Measurements from ENCODE around the gene FGF6. TPM values are rescaled to one million over a fixed set of nuclear protein-coding genes. Genes with fewer than 3 reads are reported as not detected.

The FGF6 gene
- total and polyA plus RNA-seq, 2 of the 13 experiments (the other 11 are each of a cell fraction or from before 2014, with no cell fraction given): not detected

- no peak overlapping the region for H3K27ac ChIP-seq (ENCODE audit: extremely low read length, insufficient read depth, low read length)
- TF ChIP-seq PHF21A (CRISPR knock-in tag; IDR thresholded peaks at IDR 0.05) (no peak), ZSCAN31 (CRISPR knock-in tag; IDR thresholded peaks at IDR 0.05; ENCODE audit: low read depth) (no peak), PHB2 (IDR thresholded peaks at IDR 0.05; ENCODE audit: partially characterized antibody) (no peak)
- H3K4me1 ChIP-seq (ENCODE audit: insufficient read depth, low read length): no peaks in the 10 kb centered on the region
- H2AFZ ChIP-seq (ENCODE audit: low read length): no peak overlapping the region
- no peaks in the 10 kb centered on the region for H4K20me1 ChIP-seq (ENCODE audit: insufficient read depth, low read length)
- no peak overlapping the region for H3K9ac ChIP-seq (ENCODE audit: insufficient read depth, low read depth, low read length)
- in situ Hi-C loops (cut with HindIII; ENCODE audit: extremely low pct_ligation_motif_present, low pct_unique_long_range_greater_than_20kb): no loop called here
- H3K36me3 ChIP-seq (replicated peaks in 1 of 2; ENCODE audit: control insufficient read depth in 1 of 2, insufficient read depth in 2 of 2, low read length in 2 of 2): no peaks in the 10 kb centered on the region
- no peaks in the 10 kb centered on the region for H3K9me3 ChIP-seq (ENCODE audit: low read length)
- CTCF ChIA-PET (ENCODE audit: low intra/inter-chr PET ratio, low total read pairs): no interaction called here
- POLR2A ChIA-PET: no interaction called here
- DNase-seq (ENCODE audit: low spot score) (no peak), ATAC-seq (no peak), FAIRE-seq (no peak)
- no peak overlapping the region for H3K4me3 ChIP-seq (replicated peaks in 1 of 3; ENCODE audit: insufficient read depth in 1 of 3, low read depth in 2 of 3, low read length in 3 of 3)
- intact Hi-C loops (cut with micrococcal nuclease; ENCODE audit: unreplicated experiment): no loop called here
- 25% methylated on average over 2 of the region's 2 CpGs for WGBS (ENCODE audit: low lambda C conversion rate)
- no peaks in the 10 kb centered on the region for H3K79me2 ChIP-seq (ENCODE audit: insufficient read depth, low read length)
- H3K27me3 ChIP-seq (ENCODE audit: control insufficient read depth in 1 of 2, insufficient read depth in 2 of 2, low read length in 2 of 2): peaks cover 0 to 23% of the 10 kb centered on the region in 2 experiments; a peak in 4 of 5 replicates
- H3K4me2 ChIP-seq (ENCODE audit: low read depth, low read length): no peak overlapping the region
- no TSS peak for BruUV-seq (replicated peaks)
Measured at GRCh38 chr12:4388662-4389061, 57.0 kb downstream of the FGF6 start.

GRCh38 chr12:4388032-4388431, 57.6 kb downstream of the FGF6 start:
- Histone ChIP-seq H3K79me2 (ENCODE audit: insufficient read depth, low read length) (no peaks in the 10 kb centered on the region), H3K36me3 (replicated peaks in 1 of 2; ENCODE audit: control insufficient read depth in 1 of 2, insufficient read depth in 2 of 2, low read length in 2 of 2) (no peaks in the 10 kb centered on the region), H3K27ac (ENCODE audit: extremely low read length, insufficient read depth, low read length) (no peak overlapping the region), H3K4me2 (ENCODE audit: low read depth, low read length) (no peak overlapping the region), H3K4me3 (replicated peaks in 1 of 3; ENCODE audit: insufficient read depth in 1 of 3, low read depth in 2 of 3, low read length in 3 of 3) (no peak overlapping the region), H3K9me3 (ENCODE audit: low read length) (no peaks in the 10 kb centered on the region), H3K4me1 (ENCODE audit: insufficient read depth, low read length) (0 out of 2 replicates have a peak, but pooled peaks cover 4% of the 10 kb centered on the region), H3K27me3 (ENCODE audit: control insufficient read depth in 1 of 2, insufficient read depth in 2 of 2, low read length in 2 of 2) (peaks cover 0 to 20% of the 10 kb centered on the region in 2 experiments; a peak in 4 of 5 replicates), H4K20me1 (ENCODE audit: insufficient read depth, low read length) (no peaks in the 10 kb centered on the region), H3K9ac (ENCODE audit: insufficient read depth, low read depth, low read length) (no peak overlapping the region), H2AFZ (ENCODE audit: low read length) (no peak overlapping the region)
- ATAC-seq: no peak
- in situ Hi-C loops (cut with HindIII; ENCODE audit: extremely low pct_ligation_motif_present, low pct_unique_long_range_greater_than_20kb) (no loop called here), intact Hi-C loops (cut with micrococcal nuclease; ENCODE audit: unreplicated experiment) (no loop called here)
- FAIRE-seq: no peak
- BruUV-seq (replicated peaks): no TSS peak
- WGBS (ENCODE audit: low lambda C conversion rate): 0% methylated on average over 1 of the region's 1 CpG
- no peak for DNase-seq (ENCODE audit: low spot score)
- ChIA-PET CTCF (ENCODE audit: low intra/inter-chr PET ratio, low total read pairs) (no interaction called here), POLR2A (no interaction called here)
- no peak for TF ChIP-seq NR2F1 (CRISPR knock-in tag; IDR thresholded peaks at IDR 0.05)
- TF ChIP-seq ZNF780A (CRISPR knock-in tag; IDR thresholded peaks at IDR 0.05): no peak
- no peak for TF ChIP-seq PLRG1 (conservative IDR thresholded peaks at IDR 0.05)
- TF ChIP-seq ZNF382 (CRISPR knock-in tag; IDR thresholded peaks at IDR 0.05; ENCODE audit: borderline replicate concordance): no peak
- no peak for TF ChIP-seq ARNT2 (CRISPR knock-in tag; IDR thresholded peaks at IDR 0.05; ENCODE audit: low read depth)
- no peak for TF ChIP-seq GABPA (IDR thresholded peaks at IDR 0.05; ENCODE audit: low read depth, low read length)
- TF ChIP-seq GABPA (CRISPR knock-in tag; IDR thresholded peaks at IDR 0.05; ENCODE audit: low read depth): no peak
- no peak for TF ChIP-seq ZNF737 (CRISPR knock-in tag; IDR thresholded peaks at IDR 0.05; ENCODE audit: borderline replicate concordance)
- no peak for TF ChIP-seq MYC (CRISPR knock-in tag; IDR thresholded peaks at IDR 0.05; ENCODE audit: borderline replicate concordance)
- TF ChIP-seq ZFP90 (CRISPR knock-in tag; IDR thresholded peaks at IDR 0.05; ENCODE audit: borderline replicate concordance): no peak
- no peak for TF ChIP-seq THYN1 (CRISPR knock-in tag; IDR thresholded peaks at IDR 0.05; ENCODE audit: borderline replicate concordance, low read depth)
- no peak for TF ChIP-seq NCOA2 (CRISPR knock-in tag; IDR thresholded peaks at IDR 0.05)
- no peak for TF ChIP-seq NKX3-1 (CRISPR knock-in tag; IDR thresholded peaks at IDR 0.05)
- TF ChIP-seq ZNF569 (CRISPR knock-in tag; IDR thresholded peaks at IDR 0.05; ENCODE audit: borderline replicate concordance): no peak
- TF ChIP-seq ZNF333 (CRISPR knock-in tag; IDR thresholded peaks at IDR 0.05; ENCODE audit: borderline replicate concordance): no peak
- no peak for TF ChIP-seq ZNF326 (CRISPR knock-in tag; IDR thresholded peaks at IDR 0.05; ENCODE audit: borderline replicate concordance)
- no peak for TF ChIP-seq ZNF18 (CRISPR knock-in tag; IDR thresholded peaks at IDR 0.05; ENCODE audit: insufficient replicate concordance)
- no peak for TF ChIP-seq NCOA5 (CRISPR knock-in tag; IDR thresholded peaks at IDR 0.05)
